Heart left ventricle (tissue), 16 donors: ENCODE data around the gene DUSP10. TPM values are rescaled to one million over a fixed set of nuclear protein-coding genes. Genes with fewer than 3 reads are reported as not detected.
A peak's percentile ranks its signal among the peaks of the same experiment; 100 is the strongest.

Experiments
- ATAC-seq, 4 donors: fragments of 200-7000 bp; cut with Tn5 transposase; one replicate each; pipeline ENCODE4 v1.9.1; 2020 to 2022; ENCODE audit warnings: moderate library complexity in 4 of 4, mild to moderate bottlenecking in 3 of 4, moderate number of reproducible peaks in 1 of 4
- DNase-seq, 5 donors: peaks; one replicate each; pipeline ENCODE4 v3.0.0-alpha.2; 2020
- H3K27ac ChIP-seq, 12 donors: fragments of 200-600 bp; sonication (generic) in 4 of 12; one replicate each; pipeline versions ENCODE4 v1.5.0 to v1.8.0; 2016 to 2022; ENCODE audit warnings: mild to moderate bottlenecking in 2 of 12
- H3K27me3 ChIP-seq, 9 donors: fragments of 200-600 bp; sonication (generic) in 2 of 9; one replicate each; pipeline versions ENCODE4 v1.5.1 to v1.8.0; 2016 to 2022; ENCODE audit warnings: mild to moderate bottlenecking in 3 of 9
- H3K36me3 ChIP-seq, 9 donors: fragments of 200-600 bp; sonication (generic) in 2 of 9; one replicate each; pipeline versions ENCODE4 v1.5.0 to v1.8.0; 2018 to 2022; ENCODE audit warnings: mild to moderate bottlenecking in 2 of 9
- H3K4me1 ChIP-seq, 12 donors: fragments of 200-600 bp; sonication (generic) in 4 of 12; one replicate each; pipeline versions ENCODE4 v1.5.0 to v1.8.0; 2016 to 2022; ENCODE audit warnings: mild to moderate bottlenecking in 3 of 12
- H3K4me3 ChIP-seq, 12 donors: fragments of 200-600 bp; sonication (generic) in 4 of 12; one replicate each; pipeline versions ENCODE4 v1.5.0 to v1.8.0; 2017 to 2022; ENCODE audit warnings: mild to moderate bottlenecking in 9 of 12, moderate library complexity in 4 of 12
- H3K9me3 ChIP-seq, 12 donors: fragments of 200-600 bp; sonication (generic) in 4 of 12; one replicate each; pipeline versions ENCODE4 v1.5.0 to v1.8.0; 2016 to 2022; ENCODE audit warnings: mild to moderate bottlenecking in 1 of 12
- POLR2A ChIP-seq, 2 donors: fragments of 450-650 bp; IDR thresholded peaks; one replicate each; pipeline ENCODE4 v1.6.1; 2017; ENCODE audit warnings: antibody characterized with exemption in 2 of 2, mild to moderate bottlenecking in 2 of 2, moderate library complexity in 2 of 2
- WGBS, 4 donors: extraction: QIAGEN DNeasy Blood & Tissue Kit in 2 of 4; methylation state at CpG; one replicate each; pipeline versions ENCODE4 v1.1.5 to v1.1.7; 2013 to 2018; 5-methylcytosine and 5-hydroxymethylcytosine counted together
- intact Hi-C, 10 donors: fragments of 100-400 bp; cut with DNase I; formaldehyde crosslinking; loops; one replicate each; pipeline versions ENCODE4 v1.11.1 to v1.14.2; 2022
- polyA plus RNA-seq, 2 donors: library from polyadenylated mRNA; stranded (reverse); fragments of 200-250 nt; gene quantifications; one replicate each; pipeline ENCODE4 v1.2.3, GENCODE V29; 2013
- total RNA-seq, 9 donors: library from RNA; depleted of rRNA in 2 of 9; stranded (reverse); fragments of >200 nt in 2 of 9; fragmentation: NEBNext Ultra II Directional in 3 of 9; extraction: Animal tissue kit (Norgen Biotek cat#: 25700) in 3 of 9; gene quantifications; one replicate each; pipeline versions ENCODE4 v1.1.0 to v1.2.4, GENCODE V29; 2016 to 2023
- TF ChIP-seq, protein P1 (sequence below), 12 donors: fragments of 200-600 bp; sonication (generic) in 4 of 12; IDR thresholded peaks; one replicate each; pipeline versions ENCODE4 v1.5.0 to v1.8.0; 2018 to 2022; ENCODE audit warnings: antibody characterized with exemption in 12 of 12, mild to moderate bottlenecking in 5 of 12
- donor health status: ischemic (EF 13 %, LVEDD 7.1; RV severe dilation, severe dysfunction).
- donor health status: healthy with polysubstance abuse.
- donor health status: DM: no; HTN: yes; CAD: no.
- donor health status: DM: no; HTN: no; CAD: no.
- donor health status: ischemic (EF 25% LVEDD 6.9; RV normal size, moderate dysfunction).
- donor health status: ischemic (EF 25% LVEDD 5.7; RV mildly dilated, moderate dysfunction).
- donor health status: healthy.
- donor health status: DM: yes; HTN: yes; CAD: no.
- donor health status: ischemic (EF 35%, LVEDD 5.7; RV mildly dilated, moderate dysfunction).
- donor health status: nonischemic (EF 11% LVEDD 7.7; RV severe dilation, severe dysfunction).
- donor health status: DM: yes; HTN: yes; CAD: no.
- donor health status: PGD.
- donor health status: ischemic (EF 29% LVEDD 5.4; RV normal size, mild dysfunction).
- donor health status: nonischemic (EF 23%, LVEDD 6.1; RV moderate dilation, normal function).

DUSP10 gene
- total and polyA plus RNA-seq, 11 donors = 2.2 to 7.1 (median 3.9) TPM

- TF ChIP-seq POLR2A (IDR thresholded peaks at IDR 0.05) = no peak
- TF ChIP-seq, protein P1, sequence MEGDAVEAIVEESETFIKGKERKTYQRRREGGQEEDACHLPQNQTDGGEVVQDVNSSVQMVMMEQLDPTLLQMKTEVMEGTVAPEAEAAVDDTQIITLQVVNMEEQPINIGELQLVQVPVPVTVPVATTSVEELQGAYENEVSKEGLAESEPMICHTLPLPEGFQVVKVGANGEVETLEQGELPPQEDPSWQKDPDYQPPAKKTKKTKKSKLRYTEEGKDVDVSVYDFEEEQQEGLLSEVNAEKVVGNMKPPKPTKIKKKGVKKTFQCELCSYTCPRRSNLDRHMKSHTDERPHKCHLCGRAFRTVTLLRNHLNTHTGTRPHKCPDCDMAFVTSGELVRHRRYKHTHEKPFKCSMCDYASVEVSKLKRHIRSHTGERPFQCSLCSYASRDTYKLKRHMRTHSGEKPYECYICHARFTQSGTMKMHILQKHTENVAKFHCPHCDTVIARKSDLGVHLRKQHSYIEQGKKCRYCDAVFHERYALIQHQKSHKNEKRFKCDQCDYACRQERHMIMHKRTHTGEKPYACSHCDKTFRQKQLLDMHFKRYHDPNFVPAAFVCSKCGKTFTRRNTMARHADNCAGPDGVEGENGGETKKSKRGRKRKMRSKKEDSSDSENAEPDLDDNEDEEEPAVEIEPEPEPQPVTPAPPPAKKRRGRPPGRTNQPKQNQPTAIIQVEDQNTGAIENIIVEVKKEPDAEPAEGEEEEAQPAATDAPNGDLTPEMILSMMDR (IDR thresholded peaks at IDR 0.05) = no peak
- ATAC-seq = no peak
- intact Hi-C loops = no loop called here
- Histone ChIP-seq H3K27me3 (no peaks in the 10 kb centered on the region), H3K27ac (peak overlapping the region in 2 of 12 donors; percentile 10 to 73), H3K36me3 (peaks cover 0 to 12% (median 9%) of the 10 kb centered on the region in 9 donors), H3K4me1 (peaks cover 0 to 92% (median 13%) of the 10 kb centered on the region in 12 donors), H3K4me3 (no peak overlapping the region), H3K9me3 (no peaks in the 10 kb centered on the region)
- DNase-seq = no peak
- WGBS, 4 donors = 80 to 100% (median 91%) methylated on average over 3 of the region's 3 CpGs
Measured at GRCh38 chr1:221709854-221710253, 32.0 kb downstream of the DUSP10 start.

- ATAC-seq (peak; percentile 70 to 89 (median 84)), DNase-seq (peak in 4 of 5 donors; percentile 26 to 52 (median 30))
- peaks cover 0 to 21% (median 9%) of the 10 kb centered on the region in 9 donors for H3K36me3 ChIP-seq
- no peak for TF ChIP-seq POLR2A (IDR thresholded peaks at IDR 0.05)
- TF ChIP-seq, protein P1 (IDR thresholded peaks at IDR 0.05) = no peak
- peak overlapping the region in 4 of 12 donors; percentile 10 to 80 (median 54) for H3K27ac ChIP-seq
- no peak overlapping the region for H3K4me3 ChIP-seq
- 32 to 37% (median 36%) methylated on average over 3 of the region's 3 CpGs for WGBS, 4 donors
- intact Hi-C loops = no loop called here
- peaks cover 0 to 88% (median 13%) of the 10 kb centered on the region in 12 donors for H3K4me1 ChIP-seq
- no peaks in the 10 kb centered on the region for H3K27me3 ChIP-seq
- H3K9me3 ChIP-seq = no peaks in the 10 kb centered on the region
Measured at GRCh38 chr1:221708987-221709386, 32.9 kb downstream of the DUSP10 start.

- no peak overlapping the region for H3K4me3 ChIP-seq
- H3K27ac ChIP-seq = peak overlapping the region in 4 of 12 donors; percentile 8 to 80 (median 54)
- peaks cover 0 to 29% (median 10%) of the 10 kb centered on the region in 9 donors for H3K36me3 ChIP-seq
- H3K4me1 ChIP-seq = peaks cover 0 to 89% (median 13%) of the 10 kb centered on the region in 12 donors
- no peaks in the 10 kb centered on the region for H3K9me3 ChIP-seq
- ATAC-seq = peak; percentile 21 to 78 (median 64)
- H3K27me3 ChIP-seq = no peaks in the 10 kb centered on the region
- DNase-seq = no peak
- whole genome bisulfite sequencing, 4 donors = 76 to 87% (median 82%) methylated on average over 5 of the region's 5 CpGs
- intact Hi-C loops = no loop called here
- TF ChIP-seq, protein P1 (IDR thresholded peaks at IDR 0.05) = no peak
- no peak for TF ChIP-seq POLR2A (IDR thresholded peaks at IDR 0.05)
Measured at GRCh38 chr1:221708076-221708571, 33.8 kb downstream of the DUSP10 start.

DNA sequence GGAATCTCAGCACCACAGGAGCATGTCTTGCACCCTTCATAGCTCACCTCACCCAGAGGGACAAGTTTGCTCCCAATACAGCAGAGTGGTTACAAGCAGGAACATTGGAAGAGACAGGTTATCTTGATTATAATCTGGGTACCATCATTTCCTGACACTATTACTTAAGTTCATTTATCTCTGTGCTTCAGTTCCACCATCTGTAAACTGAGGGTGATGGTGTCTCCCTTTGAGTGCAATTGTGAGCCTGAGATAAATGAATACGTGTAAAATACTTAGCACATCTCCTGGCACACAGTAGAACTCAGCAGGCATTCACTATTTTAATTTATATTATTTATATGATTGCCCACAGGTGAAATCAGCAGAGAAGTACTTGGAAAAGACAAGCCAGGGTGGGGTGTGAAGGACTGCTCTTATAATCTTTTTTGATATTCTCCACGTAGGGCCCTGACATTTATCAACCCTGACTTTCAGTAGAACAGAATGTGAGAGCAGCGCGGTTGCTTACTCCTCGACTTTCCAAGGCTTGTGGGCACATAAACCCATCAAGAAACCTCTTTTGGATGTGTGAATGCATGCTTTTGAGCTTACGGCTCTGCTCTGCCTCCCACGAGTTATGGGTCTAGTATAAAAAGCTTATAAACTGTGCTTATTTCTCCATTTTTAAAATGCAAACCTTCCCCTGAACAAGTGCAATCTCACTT, 34.9 kb downstream of the DUSP10 start:
- DNase-seq (no peak), ATAC-seq (no peak)
- H3K27me3 ChIP-seq = no peaks in the 10 kb centered on the region
- H3K36me3 ChIP-seq = peaks cover 0 to 39% (median 20%) of the 10 kb centered on the region in 9 donors
- intact Hi-C loops = no loop called here
- WGBS, 4 donors = 74 to 86% (median 81%) methylated on average over 7 of the region's 7 CpGs
- TF ChIP-seq, protein P1 (IDR thresholded peaks at IDR 0.05) = no peak
- TF ChIP-seq POLR2A (IDR thresholded peaks at IDR 0.05) = no peak
- no peak overlapping the region for H3K4me3 ChIP-seq
- H3K4me1 ChIP-seq = peaks cover 0 to 82% (median 13%) of the 10 kb centered on the region in 12 donors
- H3K27ac ChIP-seq = peak overlapping the region in 2 of 12 donors; percentile 73 to 80
- no peaks in the 10 kb centered on the region for H3K9me3 ChIP-seq
